GM18511 (cell line): ENCODE results near the gene SCN3B.

Source experiments
- ATAC-seq: cut with Tn5 transposase; IDR thresholded peaks from one replicate; pipeline ENCODE4 v1.9.1; 2021; ENCODE audit warnings: mild to moderate bottlenecking, moderate library complexity; ENCODE audit not compliant: unreplicated experiment

The SCN3B gene

GRCh38 chr11:123601136-123601535, 53.3 kb downstream of the SCN3B start:
- no peak for ATAC-seq

- ATAC-seq: no peak
Measured at GRCh38 chr11:123597859-123598258, 56.6 kb downstream of the SCN3B start.

GRCh38 chr11:123594921-123595320, 59.5 kb downstream of the SCN3B start:
- no peak for ATAC-seq

GRCh38 chr11:123594188-123594901, 60.1 kb downstream of the SCN3B start:
- ATAC-seq: no peak

GRCh38 chr11:123593570-123593969, 60.9 kb downstream of the SCN3B start:
- ATAC-seq: no peak

GRCh38 chr11:123590296-123590912, 64.0 kb downstream of the SCN3B start:
- ATAC-seq: no peak

- ATAC-seq: no peak
Measured at GRCh38 chr11:123588864-123589262, 65.6 kb downstream of the SCN3B start.

GRCh38 chr11:123588117-123588863, 66.1 kb downstream of the SCN3B start:
- ATAC-seq: no peak

- no peak for ATAC-seq
Measured at GRCh38 chr11:123587559-123587958, 66.9 kb downstream of the SCN3B start.

- no peak for ATAC-seq
Measured at GRCh38 chr11:123587044-123587443, 67.4 kb downstream of the SCN3B start.

- no peak for ATAC-seq
Measured at GRCh38 chr11:123586568-123586967, 67.9 kb downstream of the SCN3B start.

- ATAC-seq: no peak
Measured at GRCh38 chr11:123585706-123586105, 68.7 kb downstream of the SCN3B start.

GRCh38 chr11:123585206-123585605, 69.2 kb downstream of the SCN3B start:
- no peak for ATAC-seq

GRCh38 chr11:123584737-123585136, 69.7 kb downstream of the SCN3B start:
- no peak for ATAC-seq

GRCh38 chr11:123584186-123584585, 70.2 kb downstream of the SCN3B start:
- no peak for ATAC-seq

- no peak for ATAC-seq
Measured at GRCh38 chr11:123582992-123583504, 71.4 kb downstream of the SCN3B start.

- no peak for ATAC-seq
Measured at GRCh38 chr11:123581651-123582399, 72.6 kb downstream of the SCN3B start.

GRCh38 chr11:123580557-123581275, 73.7 kb downstream of the SCN3B start:
- peak; percentile 85 for ATAC-seq

- ATAC-seq: no peak
Measured at GRCh38 chr11:123580137-123580536, 74.3 kb downstream of the SCN3B start.

GRCh38 chr11:123579482-123579812, 75.0 kb downstream of the SCN3B start:
- ATAC-seq: no peak
